ENCODE measurements around the gene RFPL4AL1. TPM values are rescaled to one million over a fixed set of nuclear protein-coding genes. Genes with fewer than 3 reads are reported as not detected.
"Not testable (repeated sequence)": the region's sequence is repeated elsewhere in the genome, so short reads cannot be mapped to it uniquely, and the experiment has no call there.

RFPL4AL1 gene
- total and polyA plus RNA-seq, 3 donors from 2014 or later: not detected

GRCh38 chr19:55750715-55751114 is 18.2 kb upstream of the RFPL4AL1 start:
- TF ChIP-seq CTCF (IDR thresholded peaks at IDR 0.05) (no peak), POLR2A (IDR thresholded peaks at IDR 0.05) (no peak)
- Histone ChIP-seq H3K4me3 (no peak overlapping the region), H3K36me3 (ENCODE audit: low read depth, missing control alignments) (no peaks in the 10 kb centered on the region), H3K4me1 (no peaks in the 10 kb centered on the region), H3K9me3 (no peaks in the 10 kb centered on the region), H3K27me3 (no peaks in the 10 kb centered on the region), H3K27ac (no peak overlapping the region)
- intact Hi-C loops (cut with DNase I; ENCODE audit: low total_unique reads): no loop called here
- DNase-seq: no peak
- 53 to 72% methylated on average over 6 of the region's 6 CpGs for WGBS, 2 donors

GRCh38 chr19:55753401-55753800 is 15.5 kb upstream of the RFPL4AL1 start:
- H3K9me3 ChIP-seq: no peaks in the 10 kb centered on the region
- no peak overlapping the region for H3K4me3 ChIP-seq
- TF ChIP-seq POLR2A (IDR thresholded peaks at IDR 0.05) (no peak), CTCF (IDR thresholded peaks at IDR 0.05) (no peak)
- H3K36me3 ChIP-seq (ENCODE audit: low read depth, missing control alignments): no peaks in the 10 kb centered on the region
- H3K27ac ChIP-seq: no peak overlapping the region
- intact Hi-C loops (cut with DNase I; ENCODE audit: low total_unique reads): no loop called here
- 68 to 72% methylated on average over 3 of the region's 3 CpGs for WGBS, 2 donors
- no peaks in the 10 kb centered on the region for H3K4me1 ChIP-seq
- DNase-seq: no peak
- H3K27me3 ChIP-seq: no peaks in the 10 kb centered on the region

GRCh38 chr19:55756808-55757207 is 12.1 kb upstream of the RFPL4AL1 start:
- H3K36me3 ChIP-seq (ENCODE audit: low read depth, missing control alignments); intact Hi-C loops (cut with DNase I; ENCODE audit: low total_unique reads); H3K4me3 ChIP-seq; H3K27me3 ChIP-seq; DNase-seq; H3K27ac ChIP-seq; H3K4me1 ChIP-seq; H3K9me3 ChIP-seq: not testable (repeated sequence)
- WGBS, 2 donors: 84 to 86% methylated on average over 4 of the region's 4 CpGs

GRCh38 chr19:55758797-55759196 is 10.1 kb upstream of the RFPL4AL1 start, which contains the start of gene RFPL4A:
Gene RFPL4A, plus strand, starts transcription at chr19:55759097. Its CDS starts 2,704 bp downstream, at chr19:55761801.
- 63 to 80% methylated on average over 3 of the region's 3 CpGs for WGBS, 2 donors
- DNase-seq; intact Hi-C loops (cut with DNase I; ENCODE audit: low total_unique reads); H3K9me3 ChIP-seq; H3K4me1 ChIP-seq; H3K4me3 ChIP-seq; H3K27ac ChIP-seq; H3K36me3 ChIP-seq (ENCODE audit: low read depth, missing control alignments); H3K27me3 ChIP-seq: not testable (repeated sequence)

- no peaks in the 10 kb centered on the region for H3K27me3 ChIP-seq
- no peak for DNase-seq
- intact Hi-C loops (cut with DNase I; ENCODE audit: low total_unique reads): no loop called here
- H3K9me3 ChIP-seq: no peaks in the 10 kb centered on the region
- no peaks in the 10 kb centered on the region for H3K4me1 ChIP-seq
- H3K4me3 ChIP-seq: no peak overlapping the region
- 47 to 56% methylated on average over 7 of the region's 7 CpGs for WGBS, 2 donors
- H3K27ac ChIP-seq: no peak overlapping the region
- no peaks in the 10 kb centered on the region for H3K36me3 ChIP-seq (ENCODE audit: low read depth, missing control alignments)
- TF ChIP-seq POLR2A (IDR thresholded peaks at IDR 0.05) (no peak), CTCF (IDR thresholded peaks at IDR 0.05) (no peak)
Observed at GRCh38 chr19:55766466-55766865, 2.5 kb upstream of the RFPL4AL1 start.

- H3K9me3 ChIP-seq; H3K4me3 ChIP-seq; H3K27me3 ChIP-seq; DNase-seq; H3K4me1 ChIP-seq; H3K27ac ChIP-seq; intact Hi-C loops (cut with DNase I; ENCODE audit: low total_unique reads); H3K36me3 ChIP-seq (ENCODE audit: low read depth, missing control alignments): not testable (repeated sequence)
- WGBS, 2 donors: 62 to 86% methylated on average over 2 to 3 of the region's 3 CpGs
Observed at GRCh38 chr19:55769632-55770031, 714 bp downstream of the RFPL4AL1 start.

All from testis (tissue), 3 donors.